Inferior parietal cortex (tissue), 1 donor: ENCODE measurements around the gene UTP11.
"Not testable (repeated sequence)": the region's sequence is repeated elsewhere in the genome, so short reads cannot be mapped to it uniquely, and the experiment has no call there.

Source experiments
- DNase-seq: peaks from one replicate; pipeline ENCODE4 v3.0.0-alpha.2; 2016; ENCODE audit errors: extremely low spot score

Gene UTP11

DNA sequence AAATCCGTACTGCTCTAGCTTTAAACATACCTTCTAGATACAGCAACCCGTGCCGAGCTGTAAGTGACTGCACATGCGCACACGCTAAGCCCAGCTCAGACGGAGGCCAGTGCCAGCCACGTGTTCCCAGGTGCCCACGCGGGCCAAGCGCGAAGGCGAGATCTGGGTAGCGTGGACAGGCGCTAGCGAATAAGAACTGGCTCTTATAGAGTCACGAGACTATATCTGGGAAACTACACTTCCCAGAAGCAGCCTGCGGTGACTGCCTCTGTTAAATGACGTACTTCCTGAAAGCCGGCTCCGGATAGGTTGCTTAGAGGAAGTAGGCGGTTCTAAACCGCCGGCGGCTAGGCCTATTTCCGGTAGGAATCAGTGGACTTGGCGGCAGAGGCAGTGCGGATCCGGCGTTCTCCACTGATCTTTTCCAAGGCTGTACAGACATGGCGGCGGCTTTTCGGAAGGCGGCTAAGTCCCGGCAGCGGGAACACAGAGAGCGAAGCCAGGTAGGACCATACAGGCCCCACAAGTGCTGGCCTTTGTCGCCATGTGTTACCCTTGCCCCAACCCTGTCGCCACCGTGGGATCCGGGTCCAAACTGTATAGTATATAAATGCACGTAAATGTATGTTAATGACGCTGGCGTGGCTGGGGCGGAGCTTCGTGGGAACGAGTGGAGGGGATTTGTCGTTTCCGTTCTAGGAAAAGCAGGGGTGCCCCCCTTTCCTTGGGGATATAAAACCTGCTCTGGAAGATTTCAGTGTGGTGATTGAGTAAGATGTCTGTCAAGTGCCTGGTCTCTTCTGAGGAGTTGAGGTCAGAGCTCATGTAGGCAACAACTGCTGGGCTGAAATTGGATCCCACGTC, at the start of gene UTP11:
TSS of gene UTP11 (plus strand) at position 372 of the 864 bp plus-strand sequence. CDS start at position 441, 69 bp downstream.
- peak; percentile 100 for DNase-seq

- DNase-seq = not testable (repeated sequence)
Measured at GRCh38 chr1:37964106-37964505, 48.4 kb upstream of the UTP11 start.

DNA sequence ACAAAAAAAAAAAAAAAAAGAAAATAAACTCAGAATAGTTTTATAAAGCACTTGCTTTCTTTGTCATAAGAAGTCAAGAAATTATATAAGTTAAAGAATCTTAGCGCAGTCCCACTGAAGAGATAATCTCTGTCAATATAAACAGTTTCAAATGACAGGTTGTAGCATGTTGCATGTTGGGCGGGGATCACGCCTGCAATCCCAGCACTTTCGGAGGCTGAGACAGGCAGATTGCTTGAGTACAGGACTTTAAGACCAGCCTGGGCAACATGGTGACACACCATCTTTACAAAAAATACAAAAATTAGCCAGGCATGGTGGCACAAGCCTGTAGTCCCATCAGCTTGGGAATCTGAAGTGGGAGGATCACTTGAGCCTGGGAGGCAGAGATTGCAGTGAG, 47.2 kb upstream of the UTP11 start:
- DNase-seq = no peak

DNA sequence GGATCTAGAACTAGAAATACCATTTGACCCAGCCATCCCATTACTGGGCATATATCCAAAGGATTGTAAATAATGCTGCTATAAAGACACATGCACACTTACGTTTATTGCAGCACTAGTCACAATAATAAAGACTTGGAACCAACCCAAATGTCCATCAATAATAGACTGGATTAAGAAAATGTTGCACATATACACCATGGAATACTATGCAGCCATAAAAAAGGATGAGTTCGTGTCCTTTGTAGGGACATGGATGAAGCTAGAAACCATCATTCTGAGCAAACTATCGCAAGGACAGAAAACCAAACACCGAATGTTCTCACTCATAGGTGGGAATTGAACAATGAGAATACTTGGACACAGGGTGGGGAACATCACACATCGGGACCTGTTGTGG, 38.9 kb upstream of the UTP11 start:
- DNase-seq = not testable (repeated sequence)

DNA sequence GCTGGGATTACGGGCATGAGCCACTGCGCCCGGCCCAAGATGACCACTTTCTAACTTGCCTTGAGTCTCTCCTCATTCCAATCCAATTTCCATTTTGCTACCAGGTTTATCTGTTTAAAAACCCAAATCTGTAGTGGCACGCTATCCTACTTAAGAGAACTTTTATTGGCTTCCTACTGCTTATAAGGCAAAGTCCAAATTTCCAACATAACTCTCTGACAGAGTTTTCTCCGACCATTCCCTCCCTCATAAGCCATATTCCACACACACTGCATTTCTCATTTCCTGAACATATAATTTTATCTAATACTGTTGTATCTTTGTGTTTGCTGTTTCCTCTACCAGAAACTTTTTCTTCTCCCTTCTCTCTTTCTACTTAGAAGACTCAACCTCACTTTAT, 38.0 kb upstream of the UTP11 start:
- DNase-seq = no peak

DNA sequence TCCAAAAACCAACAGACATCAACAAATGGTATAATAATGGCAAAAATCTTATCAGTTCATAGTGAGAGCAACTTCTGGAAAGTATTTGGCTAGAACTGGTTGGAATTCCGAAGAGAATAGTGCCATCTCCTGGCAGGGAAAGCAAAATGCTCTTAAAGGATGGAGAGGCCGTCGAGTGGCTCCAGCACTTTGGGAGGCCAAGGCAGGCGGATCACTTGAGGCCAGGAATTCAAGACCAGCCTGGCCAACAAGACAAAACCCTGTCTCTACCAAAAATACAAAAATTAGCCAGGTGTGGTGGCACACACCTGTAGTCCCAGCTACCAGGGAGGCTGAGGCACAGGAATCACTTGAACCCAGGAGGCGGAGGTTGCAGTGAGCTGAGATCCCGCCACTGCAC, 37.5 kb upstream of the UTP11 start:
- DNase-seq = peak; percentile 46

- no peak for DNase-seq
Measured at GRCh38 chr1:37978541-37978940, 34.0 kb upstream of the UTP11 start.

- no peak for DNase-seq
Measured at GRCh38 chr1:37983546-37983945, 29.0 kb upstream of the UTP11 start.

- DNase-seq = no peak
Measured at GRCh38 chr1:37987679-37988078, 24.9 kb upstream of the UTP11 start.

- no peak for DNase-seq
Measured at GRCh38 chr1:37989361-37989930, 23.1 kb upstream of the UTP11 start.

- DNase-seq = no peak
Measured at GRCh38 chr1:37994886-37995566, 17.5 kb upstream of the UTP11 start.

GRCh38 chr1:37995751-37996345, 16.7 kb upstream of the UTP11 start:
- no peak for DNase-seq

DNA sequence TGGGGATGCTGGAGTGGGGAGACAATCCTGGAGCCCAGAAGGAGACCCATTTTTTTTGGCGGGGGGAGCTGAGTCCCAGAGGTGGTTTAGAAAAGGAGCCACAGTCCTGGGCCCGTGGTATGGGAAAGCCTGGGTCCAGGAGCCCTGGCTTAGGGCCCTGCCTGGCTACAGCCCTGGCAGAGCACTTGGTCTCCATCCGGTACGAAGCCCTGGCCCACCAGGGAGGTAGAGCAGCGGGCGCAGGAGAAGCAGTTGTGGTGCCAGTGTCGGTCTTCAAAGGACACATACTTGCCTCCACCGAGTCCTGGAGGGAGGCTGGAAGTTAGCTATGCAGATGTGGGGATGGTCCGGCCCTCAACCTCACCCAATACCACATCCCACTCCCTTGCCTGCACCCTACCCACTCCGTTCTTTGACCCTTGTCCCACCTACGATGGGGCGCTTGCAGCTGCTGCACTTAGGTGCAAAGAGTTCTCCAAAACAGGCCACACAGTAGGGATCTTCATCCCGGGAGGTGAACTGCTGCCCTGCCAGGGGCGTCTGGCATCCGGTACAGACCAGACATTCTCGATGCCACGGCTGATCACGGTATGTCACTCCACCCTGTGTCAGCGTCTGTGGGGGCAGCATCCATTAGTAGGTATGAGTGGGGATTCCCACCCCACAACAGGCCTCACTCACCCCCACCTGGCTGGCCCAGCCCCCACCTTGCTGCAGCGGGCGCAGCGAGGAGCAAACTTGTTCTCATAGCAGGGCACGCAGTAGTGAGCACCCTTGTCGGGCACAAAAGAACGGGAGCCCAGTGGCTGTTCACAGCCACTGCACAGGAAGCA, 15.1 kb upstream of the UTP11 start:
- no peak for DNase-seq

GRCh38 chr1:37998089-37998808, 14.3 kb upstream of the UTP11 start:
- DNase-seq = no peak

- DNase-seq = no peak
Measured at GRCh38 chr1:37998913-37999429, 13.6 kb upstream of the UTP11 start.

- no peak for DNase-seq
Measured at GRCh38 chr1:37999430-38000232, 12.9 kb upstream of the UTP11 start.

GRCh38 chr1:38000233-38000528, 12.4 kb upstream of the UTP11 start:
- DNase-seq = no peak

DNA sequence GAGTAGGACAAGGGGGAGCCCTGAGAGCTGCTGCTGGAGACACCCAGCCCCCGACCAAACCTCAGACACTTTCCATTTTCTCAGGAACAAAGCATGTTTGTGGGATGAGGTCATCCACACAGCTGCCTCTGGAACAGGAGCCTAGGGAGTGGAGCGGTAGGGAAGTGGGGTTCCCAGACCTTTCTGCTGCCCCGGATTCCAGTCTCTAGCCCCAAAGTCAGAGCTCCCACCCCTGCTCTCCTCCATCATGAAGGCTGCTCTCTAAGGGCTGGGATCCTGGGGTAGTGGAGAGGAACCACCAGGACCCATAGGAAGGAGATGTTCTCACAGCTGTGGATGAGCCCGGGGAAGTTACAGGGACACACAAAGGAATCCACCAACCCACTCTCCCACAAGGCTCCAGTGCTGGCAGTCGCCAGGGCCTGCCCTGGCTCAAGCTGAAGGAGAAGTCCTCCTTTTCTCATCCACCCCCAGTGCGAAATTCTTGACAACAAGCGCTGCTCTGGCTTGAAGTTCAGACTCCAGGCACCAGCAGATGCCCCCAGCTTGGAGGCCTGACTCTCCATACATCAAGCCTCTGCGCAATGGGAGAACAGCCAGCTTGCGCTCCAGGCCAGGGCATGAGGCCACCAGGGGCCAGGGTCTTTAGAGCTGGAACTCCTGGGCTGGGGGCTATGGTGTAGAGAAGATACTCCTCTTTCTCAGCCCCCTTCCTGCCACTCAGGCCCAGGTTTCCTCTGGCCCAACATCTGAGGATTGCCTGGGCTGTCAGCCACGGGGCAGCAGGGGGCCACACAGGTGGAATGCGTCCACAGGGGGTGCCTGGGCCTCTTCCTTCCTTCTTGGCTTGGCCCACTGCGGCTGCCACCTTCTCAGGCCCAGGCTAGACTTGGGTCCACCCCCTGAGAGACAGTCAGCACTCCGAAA, 11.7 kb upstream of the UTP11 start:
- no peak for DNase-seq
